NT2/D1 (cell line): ENCODE results near the gene SYNDIG1.

Experiments used
- YY1 ChIP-seq: IDR thresholded peaks from 2 replicates; pipeline ENCODE4 v1.6.1; 2011; ENCODE audit not compliant: insufficient read length, insufficient read depth
- ZNF274 ChIP-seq: IDR thresholded peaks from 2 replicates; pipeline ENCODE4 v1.6.1; 2011; ENCODE audit warnings: mild to moderate bottlenecking, low read depth, low read length

DNA sequence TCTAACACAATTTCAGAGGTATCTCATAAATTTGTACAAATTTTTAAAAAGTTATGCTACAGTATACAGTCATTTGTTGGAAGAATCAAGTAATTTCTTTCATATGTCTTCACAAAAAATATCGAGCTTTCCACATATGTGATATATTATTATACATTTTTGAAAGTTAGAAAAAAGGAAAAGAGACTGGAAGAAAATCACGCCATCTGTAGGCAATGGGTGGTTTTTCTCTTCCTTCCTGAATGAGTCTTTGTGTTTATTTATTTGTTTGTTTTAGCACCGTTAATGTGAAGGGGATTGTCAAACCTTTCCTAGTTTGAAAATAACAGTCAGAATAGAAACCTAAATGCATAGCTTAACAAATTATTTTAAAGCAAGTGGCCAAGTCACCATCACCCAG, 130.6 kb downstream of the SYNDIG1 start:
- TF ChIP-seq YY1, result no peak
- no peak for TF ChIP-seq ZNF274
